Thyroid gland (tissue), 4 donors: Measurements from ENCODE around the gene ADGRD1.

ENCODE experiments used
- POLR2A ChIP-seq, 2 donors: fragments of 450-650 bp; IDR thresholded peaks; one replicate each; pipeline ENCODE4 v1.6.1; 2017; ENCODE audit warnings: antibody characterized with exemption in 2 of 2, mild to moderate bottlenecking in 2 of 2, moderate library complexity in 1 of 2
- TF ChIP-seq, protein P1 (sequence below), 6 experiments: fragments of 200-600 bp in 3 of 6; fragments of 450-650 bp in 3 of 6; sonication (generic) in 3 of 6; IDR thresholded peaks; one replicate each; pipeline ENCODE4 v1.5.1; 2016 to 2019; ENCODE audit warnings: antibody characterized with exemption in 6 of 6, mild to moderate bottlenecking in 2 of 6, inconsistent platforms in 1 of 6, moderate library complexity in 1 of 6

DNA sequence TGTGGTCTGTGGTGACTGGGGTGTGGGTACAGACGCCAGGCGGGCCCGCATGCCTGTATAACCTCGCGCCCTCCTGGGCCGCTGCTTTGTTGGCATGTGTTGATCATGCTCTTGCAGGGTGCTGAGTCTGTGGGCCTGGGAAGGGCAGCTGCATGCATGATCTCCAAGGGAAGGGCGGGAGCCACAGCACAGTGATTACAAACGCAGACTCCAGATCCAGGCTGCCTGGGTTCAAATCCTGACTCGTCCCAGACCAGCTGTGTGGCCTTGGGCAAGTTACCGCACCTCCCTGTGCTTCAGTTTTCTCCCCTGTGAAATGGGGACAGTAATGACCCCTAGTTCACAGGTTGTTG, 24.0 kb downstream of the ADGRD1 start:
- TF ChIP-seq, protein P1, sequence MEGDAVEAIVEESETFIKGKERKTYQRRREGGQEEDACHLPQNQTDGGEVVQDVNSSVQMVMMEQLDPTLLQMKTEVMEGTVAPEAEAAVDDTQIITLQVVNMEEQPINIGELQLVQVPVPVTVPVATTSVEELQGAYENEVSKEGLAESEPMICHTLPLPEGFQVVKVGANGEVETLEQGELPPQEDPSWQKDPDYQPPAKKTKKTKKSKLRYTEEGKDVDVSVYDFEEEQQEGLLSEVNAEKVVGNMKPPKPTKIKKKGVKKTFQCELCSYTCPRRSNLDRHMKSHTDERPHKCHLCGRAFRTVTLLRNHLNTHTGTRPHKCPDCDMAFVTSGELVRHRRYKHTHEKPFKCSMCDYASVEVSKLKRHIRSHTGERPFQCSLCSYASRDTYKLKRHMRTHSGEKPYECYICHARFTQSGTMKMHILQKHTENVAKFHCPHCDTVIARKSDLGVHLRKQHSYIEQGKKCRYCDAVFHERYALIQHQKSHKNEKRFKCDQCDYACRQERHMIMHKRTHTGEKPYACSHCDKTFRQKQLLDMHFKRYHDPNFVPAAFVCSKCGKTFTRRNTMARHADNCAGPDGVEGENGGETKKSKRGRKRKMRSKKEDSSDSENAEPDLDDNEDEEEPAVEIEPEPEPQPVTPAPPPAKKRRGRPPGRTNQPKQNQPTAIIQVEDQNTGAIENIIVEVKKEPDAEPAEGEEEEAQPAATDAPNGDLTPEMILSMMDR (IDR thresholded peaks at IDR 0.05), result no peak
- no peak for TF ChIP-seq POLR2A (IDR thresholded peaks at IDR 0.05)
